ENCODE results near the gene PSG6.
"Not testable (repeated sequence)": the region's sequence is repeated elsewhere in the genome, so short reads cannot be mapped to it uniquely, and the experiment has no call there.

Gene PSG6

DNA sequence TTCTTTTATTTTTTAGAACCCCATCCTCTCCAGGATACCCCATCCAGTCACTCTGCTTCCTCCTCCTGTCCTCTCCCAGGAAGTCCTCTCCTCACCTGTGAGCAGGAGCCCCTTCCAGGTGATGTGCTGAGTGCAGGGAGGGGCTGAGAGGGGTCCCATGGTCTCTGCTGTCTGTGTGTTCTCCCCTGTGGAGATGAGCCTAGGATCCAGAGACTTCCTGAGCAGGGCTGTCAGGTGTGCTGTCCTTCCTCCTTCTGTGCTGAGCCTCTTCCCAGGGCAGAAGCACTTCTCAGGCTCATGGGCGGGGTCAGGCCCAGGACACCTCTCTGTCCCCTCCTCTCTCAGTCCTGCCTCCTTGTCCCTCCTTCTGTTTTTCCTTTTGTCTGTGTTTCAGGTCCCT is at the start of gene PSG6:
Gene PSG6 (minus strand): TSS at position 261 of the 400 bp plus-strand sequence. CDS start 102 bp downstream, at position 159.
- DNase-seq = not testable (repeated sequence)

DNA sequence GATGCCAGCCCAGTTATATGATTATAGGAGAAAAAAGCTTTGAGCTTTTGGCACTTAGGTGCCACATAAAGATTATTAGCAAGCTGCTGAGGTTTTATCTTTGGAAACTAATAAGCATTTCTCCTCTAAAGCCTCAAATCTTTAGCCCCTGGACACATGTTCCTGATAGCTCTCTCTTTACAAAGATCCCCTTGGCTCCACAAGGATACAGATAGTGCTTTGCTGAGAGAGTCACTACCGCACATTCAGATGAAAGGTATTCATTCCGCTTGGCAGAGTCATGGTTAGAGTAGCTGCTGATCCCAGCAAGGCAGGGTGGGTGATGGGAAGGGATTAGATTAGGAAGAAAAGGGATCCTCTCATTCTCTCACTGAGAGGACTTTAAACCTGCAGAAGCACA is 47.5 kb upstream of the PSG6 start:
- no peak for DNase-seq

DNA sequence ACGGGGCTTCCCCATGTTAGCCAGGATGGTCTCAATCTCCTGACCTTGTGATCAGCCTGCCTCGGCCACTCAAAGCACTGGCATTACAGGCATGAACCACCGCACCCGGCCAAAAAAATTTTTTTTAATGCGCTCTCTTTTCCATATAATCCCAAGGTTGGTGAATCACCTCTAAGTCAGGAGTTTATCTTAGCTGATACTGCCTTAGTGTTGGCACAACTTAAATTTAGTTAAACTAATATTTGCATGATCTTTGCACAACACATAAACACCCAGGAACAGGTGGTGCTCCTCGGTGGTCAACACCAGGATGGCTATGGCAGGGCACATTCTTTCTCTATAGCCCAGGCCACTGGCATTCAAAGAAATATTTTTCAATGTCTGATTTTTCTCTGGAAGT is 43.4 kb upstream of the PSG6 start:
- DNase-seq = no peak

- DNase-seq = not testable (repeated sequence)
These were observed 34.4 kb upstream of the PSG6 start for GRCh38 chr19:42952126-42952525.

GRCh38 chr19:42951476-42951875 is 33.8 kb upstream of the PSG6 start:
- not testable (repeated sequence) for DNase-seq

DNA sequence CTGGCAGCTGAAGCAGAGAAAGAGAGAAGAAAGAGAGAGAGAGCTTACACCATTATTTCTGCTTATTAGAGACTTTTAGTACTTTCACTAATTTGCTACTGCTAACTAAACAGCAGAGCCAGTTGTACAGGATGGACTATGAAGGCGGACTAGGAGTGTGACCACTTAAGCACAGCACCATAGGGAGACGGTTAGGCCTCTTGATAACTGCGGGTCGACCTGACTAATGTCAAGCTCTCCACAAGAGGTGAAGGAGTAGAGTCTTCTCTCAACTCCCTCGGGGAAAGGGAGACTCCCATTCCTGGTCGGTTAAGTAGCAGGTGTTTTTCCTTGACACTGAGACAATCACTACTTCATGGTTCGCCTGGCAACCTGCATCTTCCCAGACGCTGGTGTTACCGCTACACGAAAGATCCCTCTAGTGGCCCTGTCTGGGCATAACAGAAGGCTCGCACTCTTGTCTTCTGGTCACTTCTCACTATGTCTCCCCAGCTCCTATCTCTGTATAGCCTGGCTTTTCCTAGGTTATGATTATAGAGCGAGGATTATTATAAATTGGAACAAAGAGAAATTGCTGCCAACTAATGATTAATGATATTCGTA is 24.6 kb upstream of the PSG6 start:
- no peak for DNase-seq

- not testable (repeated sequence) for DNase-seq
These were observed 19.4 kb upstream of the PSG6 start, which contains the start of gene PSG7 for GRCh38 chr19:42937107-42937506. PSG7 (minus strand) TSS chr19:42937207; CDS start chr19:42937076, 131 bp downstream.

- DNase-seq = not testable (repeated sequence)
These were observed 17.0 kb upstream of the PSG6 start for GRCh38 chr19:42934726-42935125.

DNA sequence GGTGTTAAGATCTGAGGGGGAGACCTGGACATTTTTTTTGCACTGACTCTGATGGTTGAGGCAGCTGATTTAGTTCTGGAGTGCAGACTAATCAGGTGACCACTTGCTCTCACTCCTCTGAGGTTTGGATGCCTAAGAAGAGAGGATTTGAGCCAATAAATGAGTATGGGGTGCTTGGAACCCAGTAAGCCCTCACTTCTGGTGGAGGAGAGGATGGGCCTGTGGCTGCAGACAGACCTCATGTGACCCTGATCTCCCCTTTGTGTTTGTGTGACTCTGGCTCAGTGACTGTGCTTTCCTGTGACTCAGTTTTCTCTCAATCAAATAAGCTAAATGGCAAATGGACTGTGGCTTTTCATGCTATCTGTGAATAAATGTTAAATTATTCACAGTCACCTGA is 16.5 kb upstream of the PSG6 start:
- DNase-seq = not testable (repeated sequence)

GRCh38 chr19:42933412-42933811 is 15.7 kb upstream of the PSG6 start:
- not testable (repeated sequence) for DNase-seq

GRCh38 chr19:42932485-42933101 is 14.9 kb upstream of the PSG6 start:
- not testable (repeated sequence) for DNase-seq

DNA sequence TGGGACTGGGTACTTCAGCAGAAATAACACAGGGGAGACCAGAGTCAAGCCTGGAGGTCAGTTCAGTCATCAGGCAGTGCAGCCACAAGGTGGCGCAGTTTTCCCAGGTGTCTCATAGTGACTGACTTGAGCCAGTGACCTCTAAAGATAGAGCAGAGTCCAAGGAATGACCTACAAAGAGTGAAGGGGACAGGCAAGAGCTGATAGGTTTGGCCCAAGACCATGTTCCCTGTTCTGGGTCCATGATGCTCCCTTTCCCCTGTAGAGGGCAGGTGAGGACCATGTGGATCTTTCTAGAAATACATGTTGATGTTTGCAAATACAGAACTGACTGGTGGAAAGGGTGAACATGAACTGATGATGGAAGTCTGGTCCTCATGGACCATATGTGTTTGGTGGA is 12.5 kb upstream of the PSG6 start:
- not testable (repeated sequence) for DNase-seq

DNA sequence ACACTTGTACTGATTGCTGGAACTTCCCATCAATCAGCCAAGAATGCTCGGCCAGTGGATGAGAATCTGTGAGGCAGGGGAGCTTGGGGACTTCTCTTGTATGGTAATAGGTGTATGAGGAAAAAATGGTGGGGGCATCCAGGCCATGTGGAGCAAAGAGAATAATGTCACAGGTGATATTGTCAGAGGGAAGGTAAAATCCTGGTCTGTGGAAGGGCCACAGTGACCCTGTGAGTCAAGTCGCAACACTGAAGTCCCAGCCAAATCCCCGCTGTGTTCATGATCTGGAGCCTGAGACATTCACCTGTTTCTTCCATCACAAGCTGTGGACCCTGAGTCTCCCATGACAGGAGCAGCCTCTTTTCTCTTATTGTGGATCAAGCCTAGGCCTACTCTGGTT is 11.2 kb upstream of the PSG6 start:
- no peak for DNase-seq

DNA sequence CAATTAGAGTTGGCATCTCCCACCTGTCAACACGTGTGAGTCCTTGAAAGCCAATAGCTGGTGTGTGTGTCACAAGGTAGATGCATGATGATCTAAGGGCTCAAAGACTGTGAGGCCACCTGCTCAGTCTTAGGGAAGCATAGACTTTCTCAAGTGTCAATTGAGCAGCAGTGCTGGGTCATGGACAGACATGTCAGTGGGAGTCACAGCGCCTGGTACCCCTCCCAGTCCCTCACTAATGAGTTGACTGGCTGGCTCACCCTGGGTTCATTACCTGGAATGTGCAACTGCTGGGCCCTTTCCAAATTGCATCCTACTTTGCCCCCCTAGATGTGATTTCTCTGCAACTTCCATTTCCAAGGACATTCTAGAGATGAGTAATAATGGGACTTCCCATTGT is 9.1 kb upstream of the PSG6 start:
- DNase-seq = no peak

DNA sequence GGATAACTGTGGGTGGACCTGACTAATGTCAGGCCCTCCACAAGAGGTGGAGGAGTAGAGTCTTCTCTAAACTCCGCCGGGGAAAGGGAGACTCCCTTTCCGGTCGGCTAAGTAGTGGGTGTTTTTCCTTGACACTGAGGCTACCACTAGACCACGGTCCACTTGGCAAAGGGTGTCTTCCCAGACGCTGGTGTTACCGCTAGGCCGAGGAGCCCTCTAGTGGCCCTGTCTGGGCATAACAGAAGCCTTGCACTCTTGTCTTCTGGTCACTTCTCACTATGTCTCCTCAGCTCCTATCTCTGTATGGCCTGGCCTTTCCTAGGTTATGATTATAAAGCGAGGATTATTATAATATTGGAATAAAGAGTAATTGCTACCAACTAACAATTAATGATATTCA is 5.4 kb upstream of the PSG6 start:
- DNase-seq = not testable (repeated sequence)

DNA sequence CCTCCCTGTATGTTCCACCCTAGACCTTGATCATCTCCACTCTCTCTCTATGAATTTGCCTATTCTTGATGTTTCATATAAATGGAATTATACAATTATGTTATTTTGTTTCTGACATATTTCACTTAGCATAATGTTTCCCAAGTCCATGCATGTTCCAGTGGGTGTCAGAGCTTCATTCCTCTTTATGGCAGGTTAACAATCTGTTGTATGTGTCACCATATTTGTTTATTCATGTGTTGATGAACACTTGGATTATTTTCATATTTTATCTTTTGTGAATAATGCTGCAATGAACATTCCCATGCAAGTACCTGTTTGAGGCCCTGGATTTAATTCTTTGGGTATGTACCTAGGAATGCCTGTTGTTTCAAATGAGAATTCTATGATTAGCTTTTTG is 3.3 kb upstream of the PSG6 start:
- DNase-seq = not testable (repeated sequence)

DNA sequence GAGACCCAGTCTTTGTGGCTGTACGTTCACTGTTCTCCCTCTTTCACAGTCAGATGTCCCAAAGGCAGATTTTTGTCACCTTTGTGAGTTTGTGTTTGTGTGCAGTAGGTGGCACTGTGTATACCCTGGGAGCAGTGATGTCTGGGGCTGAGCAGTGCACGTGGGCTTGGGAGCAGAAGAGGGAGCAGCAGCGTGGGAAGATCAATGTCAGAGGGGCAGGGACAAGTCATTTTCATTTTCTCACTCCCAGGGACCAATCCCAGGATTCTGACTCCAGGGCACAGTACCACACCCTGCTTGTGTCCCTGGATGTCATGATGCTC is 2.0 kb upstream of the PSG6 start:
- DNase-seq = no peak

DNA sequence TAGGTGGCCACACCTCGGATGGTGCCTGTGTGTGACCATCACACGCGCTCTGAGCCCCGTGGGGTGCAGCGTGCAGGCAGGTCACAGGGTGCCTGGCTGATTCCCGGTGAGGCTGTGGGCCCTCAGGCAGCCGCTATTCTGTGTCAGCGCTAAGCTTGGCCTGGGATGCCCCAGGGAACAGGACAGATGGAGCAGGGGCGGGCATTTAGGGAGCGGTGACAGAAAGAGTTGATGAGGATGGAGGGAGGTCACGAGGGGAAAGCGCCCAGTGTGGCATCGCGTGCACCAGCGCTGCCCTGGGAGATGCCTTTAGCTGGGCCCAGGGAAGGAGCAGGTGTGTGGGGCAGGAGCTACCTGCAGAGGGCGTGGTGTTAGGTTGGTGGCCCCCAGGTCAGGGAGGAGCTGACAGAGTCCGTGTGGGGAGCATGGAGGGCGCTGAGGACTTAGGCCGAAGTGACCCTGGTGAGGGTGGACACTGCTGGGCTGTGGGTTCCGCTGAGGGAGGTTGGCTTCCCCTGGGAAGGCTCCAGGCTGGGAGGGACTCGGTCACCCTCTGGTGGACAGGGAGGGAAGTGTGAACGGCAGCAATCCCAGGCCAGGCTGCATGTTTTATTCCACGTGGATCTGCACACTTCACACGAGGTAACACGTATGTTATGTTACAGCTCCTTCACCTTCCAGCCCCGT is 1.5 kb upstream of the PSG6 start:
- not testable (repeated sequence) for DNase-seq

DNA sequence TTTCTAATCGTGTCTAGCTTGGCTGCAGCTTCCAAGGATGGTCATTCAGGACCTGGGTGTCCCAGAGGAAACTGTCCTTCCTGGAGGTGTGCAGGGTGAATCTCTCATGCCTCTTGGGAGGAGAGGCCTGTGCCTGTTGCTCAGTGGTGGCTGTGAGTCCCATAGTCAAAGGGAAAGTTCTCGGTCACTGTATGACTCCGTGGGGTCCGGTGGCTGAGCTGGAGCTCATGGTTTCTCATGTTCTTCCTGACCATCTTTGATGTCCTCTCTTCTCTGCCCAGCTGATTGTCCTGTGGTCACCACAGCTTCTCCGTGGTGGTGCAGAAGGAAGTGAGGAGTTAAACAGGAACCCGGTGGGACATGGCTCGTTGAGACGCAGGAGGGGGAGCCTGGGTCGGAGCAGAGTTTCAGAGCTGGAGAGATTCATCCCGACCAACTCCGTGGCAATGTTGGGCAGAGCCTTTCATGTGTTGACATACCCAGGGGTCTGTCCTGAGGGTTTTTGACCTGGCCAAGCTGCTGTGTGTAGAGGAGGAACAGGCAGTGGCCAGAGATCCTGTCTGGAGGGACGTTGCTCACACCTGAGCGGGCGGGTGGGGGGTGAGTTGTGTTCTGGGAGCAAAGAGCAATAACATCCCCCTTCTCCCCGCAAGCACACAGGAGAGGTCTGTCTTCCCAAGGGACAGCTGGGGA is 829 bp upstream of the PSG6 start:
- not testable (repeated sequence) for DNase-seq

GRCh38 chr19:42916931-42917330 is 763 bp downstream of the PSG6 start:
- not testable (repeated sequence) for DNase-seq

- not testable (repeated sequence) for DNase-seq
These were observed 4.2 kb downstream of the PSG6 start for GRCh38 chr19:42913516-42913915.

GRCh38 chr19:42912941-42913340 is 4.8 kb downstream of the PSG6 start:
- not testable (repeated sequence) for DNase-seq

GRCh38 chr19:42911731-42912130 is 6.0 kb downstream of the PSG6 start:
- DNase-seq = not testable (repeated sequence)

- not testable (repeated sequence) for DNase-seq
These were observed 11.5 kb downstream of the PSG6 start for GRCh38 chr19:42906162-42906561.

All from NCI-H187 (cell line).